ENCODE data around the gene DENND4A.

GRCh38 chr15:65824941-65825544, 33.0 kb upstream of the DENND4A start:
- TF ChIP-seq CTCF (IDR thresholded peaks at IDR 0.05) = no peak
- TF ChIP-seq POLR2A (IDR thresholded peaks at IDR 0.05) = no peak
